Neural progenitor cell (in vitro differentiated cells): ENCODE results near the gene IL1RAP. TPM values are rescaled to one million over a fixed set of nuclear protein-coding genes. Genes with fewer than 3 reads are reported as not detected.

Source experiments
- DNase-seq: peaks from one replicate; pipeline ENCODE4 v3.0.0-alpha.2; 2016; ENCODE audit warnings: low spot score
- H2AFZ ChIP-seq: fragments of 200-600 bp; sonication (generic); replicated peaks from 2 replicates; pipeline ENCODE4 v1.6.1; 2016; ENCODE audit warnings: antibody characterized with exemption
- H3F3A ChIP-seq: fragments of 200-600 bp; sonication (generic); 2 replicates; pipeline ENCODE4 v1.6.1; 2016; ENCODE audit warnings: antibody characterized with exemption, low read depth
- H3K27ac ChIP-seq: fragments of 200-600 bp; sonication (generic); 2 replicates; pipeline ENCODE4 v1.5.1; 2016; ENCODE audit warnings: mild to moderate bottlenecking
- H3K27me3 ChIP-seq: fragments of 200-600 bp; sonication (generic); 2 replicates; pipeline ENCODE4 v1.6.1; 2016; ENCODE audit warnings: mild to moderate bottlenecking, moderate library complexity
- H3K36me3 ChIP-seq: fragments of 200-600 bp; sonication (generic); 2 replicates; pipeline ENCODE4 v1.5.1; 2016
- H3K4me1 ChIP-seq: fragments of 200-600 bp; sonication (generic); 2 replicates; pipeline ENCODE4 v1.6.1; 2016; ENCODE audit warnings: mixed run types
- H3K4me2 ChIP-seq: fragments of 200-600 bp; sonication (generic); 2 replicates; pipeline ENCODE4 v1.6.1; 2016
- H3K4me3 ChIP-seq: fragments of 200-600 bp; sonication (generic); 2 replicates; pipeline ENCODE4 v1.5.1; 2016
- H3K79me2 ChIP-seq: fragments of 200-600 bp; sonication (generic); 2 replicates; pipeline ENCODE4 v1.6.1; 2016; ENCODE audit warnings: low read depth
- H3K9ac ChIP-seq: fragments of 200-600 bp; sonication (generic); 2 replicates; pipeline ENCODE4 v1.6.1; 2016
- H3K9me3 ChIP-seq: fragments of 200-600 bp; sonication (generic); 2 replicates; pipeline ENCODE4 v1.5.1; 2016; ENCODE audit warnings: low read depth
- H4K20me1 ChIP-seq: fragments of 200-600 bp; sonication (generic); 2 replicates; pipeline ENCODE4 v1.6.1; 2016; ENCODE audit warnings: low read depth
- H3K27ac Mint-ChIP-seq: 3 replicates; pipeline ENCODE4 v1.8.0; 2021; ENCODE audit warnings: mixed read lengths
- H3K27me3 Mint-ChIP-seq: 2 replicates; pipeline ENCODE4 v1.8.0; 2022; ENCODE audit warnings: low read depth, mild to moderate bottlenecking, inconsistent platforms, moderate library complexity, mixed read lengths; ENCODE audit not compliant: insufficient read depth
- H3K36me3 Mint-ChIP-seq: 3 replicates; pipeline ENCODE4 v1.8.0; 2021; ENCODE audit warnings: mixed read lengths
- H3K4me1 Mint-ChIP-seq: 3 replicates; pipeline ENCODE4 v1.8.0; 2021; ENCODE audit warnings: mixed read lengths
- H3K4me3 Mint-ChIP-seq: 3 replicates; pipeline ENCODE4 v1.8.0; 2021; ENCODE audit warnings: mild to moderate bottlenecking, moderate library complexity, mixed read lengths
- H3K9me3 Mint-ChIP-seq: 3 replicates; pipeline ENCODE4 v1.8.0; 2020; ENCODE audit warnings: mixed read lengths
- CTCF ChIP-seq: fragments of 200-600 bp; sonication (generic); IDR thresholded peaks from 2 replicates; pipeline ENCODE4 v1.5.1; 2017; ENCODE audit warnings: antibody characterized with exemption, mild to moderate bottlenecking
- EZH2 ChIP-seq: fragments of 200-600 bp; sonication (generic); IDR thresholded peaks from 2 replicates; pipeline ENCODE4 v1.6.1; 2017; ENCODE audit warnings: antibody characterized with exemption, mild to moderate bottlenecking, moderate library complexity
- EZH2phosphoT487 ChIP-seq: fragments of 200-600 bp; sonication (generic); IDR thresholded peaks from 2 replicates; pipeline ENCODE4 v1.6.1; 2017; ENCODE audit warnings: antibody characterized with exemption
- total RNA-seq: library from RNA; depleted of rRNA; stranded (reverse); fragments of >200 nt; gene quantifications from 2 replicates; pipeline ENCODE4 v1.2.3, GENCODE V29; 2015; ENCODE audit warnings: low replicate concordance

IL1RAP gene
- total RNA-seq, 1 donor from 2014 or later, result 11.3 TPM

GRCh38 chr3:190499122-190499521 lies 14.8 kb upstream of the IL1RAP start:
- Histone ChIP-seq H3K36me3 (no peaks in the 10 kb centered on the region), H3K79me2 (no peaks in the 10 kb centered on the region), H3K4me2 (no peak overlapping the region), H3K27me3 (no peaks in the 10 kb centered on the region), H4K20me1 (no peaks in the 10 kb centered on the region), H3K4me1 (no peaks in the 10 kb centered on the region), H3K4me3 (no peak overlapping the region), H3K27ac (no peak overlapping the region), H3F3A (no peaks in the 10 kb centered on the region), H2AFZ (peak overlapping the region; percentile 79), H3K9me3 (no peaks in the 10 kb centered on the region), H3K9ac (no peak overlapping the region)
- H3K27ac Mint-ChIP-seq, result no peak overlapping the region
- H3K4me1 Mint-ChIP-seq, result peaks cover 9% of the 10 kb centered on the region
- TF ChIP-seq EZH2phosphoT487, result no peak
- TF ChIP-seq EZH2, result no peak
- TF ChIP-seq CTCF, result no peak
- H3K4me3 Mint-ChIP-seq, result no peak overlapping the region
- DNase-seq, result no peak
- H3K27me3 Mint-ChIP-seq, result no peaks in the 10 kb centered on the region
- H3K36me3 Mint-ChIP-seq, result no peaks in the 10 kb centered on the region
- no peaks in the 10 kb centered on the region for H3K9me3 Mint-ChIP-seq

GRCh38 chr3:190502946-190503345 lies 10.9 kb upstream of the IL1RAP start:
- Histone ChIP-seq H3K4me2 (no peak overlapping the region), H3K27ac (no peak overlapping the region), H2AFZ (no peak overlapping the region), H3K4me1 (no peaks in the 10 kb centered on the region), H3K36me3 (no peaks in the 10 kb centered on the region), H3K9me3 (no peaks in the 10 kb centered on the region), H3K27me3 (no peaks in the 10 kb centered on the region), H3K79me2 (no peaks in the 10 kb centered on the region), H4K20me1 (no peaks in the 10 kb centered on the region), H3F3A (no peaks in the 10 kb centered on the region), H3K4me3 (no peak overlapping the region), H3K9ac (no peak overlapping the region)
- H3K27me3 Mint-ChIP-seq, result no peaks in the 10 kb centered on the region
- no peak overlapping the region for H3K4me3 Mint-ChIP-seq
- no peaks in the 10 kb centered on the region for H3K36me3 Mint-ChIP-seq
- TF ChIP-seq EZH2phosphoT487 (no peak), CTCF (no peak), EZH2 (no peak)
- no peaks in the 10 kb centered on the region for H3K9me3 Mint-ChIP-seq
- H3K4me1 Mint-ChIP-seq, result no peaks in the 10 kb centered on the region
- no peak overlapping the region for H3K27ac Mint-ChIP-seq
- no peak for DNase-seq

GRCh38 chr3:190504354-190505125 lies 9.3 kb upstream of the IL1RAP start:
- Mint-ChIP-seq H3K4me1 (no peaks in the 10 kb centered on the region), H3K4me3 (no peak overlapping the region), H3K27ac (no peak overlapping the region), H3K36me3 (no peaks in the 10 kb centered on the region), H3K9me3 (no peaks in the 10 kb centered on the region), H3K27me3 (no peaks in the 10 kb centered on the region)
- Histone ChIP-seq H3K4me3 (no peak overlapping the region), H3K27me3 (no peaks in the 10 kb centered on the region), H3K27ac (no peak overlapping the region), H3K36me3 (no peaks in the 10 kb centered on the region), H3F3A (no peaks in the 10 kb centered on the region), H4K20me1 (no peaks in the 10 kb centered on the region), H3K4me1 (no peaks in the 10 kb centered on the region), H3K79me2 (no peaks in the 10 kb centered on the region), H3K4me2 (no peak overlapping the region), H2AFZ (peak overlapping the region; percentile 89), H3K9ac (no peak overlapping the region), H3K9me3 (no peaks in the 10 kb centered on the region)
- DNase-seq, result peak; percentile 25
- no peak for TF ChIP-seq EZH2phosphoT487
- peak; percentile 19 for TF ChIP-seq CTCF
- TF ChIP-seq EZH2, result no peak
